ENCODE data around the gene ACYP1.
"Not testable (repeated sequence)": the region's sequence is repeated elsewhere in the genome, so short reads cannot be mapped to it uniquely, and the experiment has no call there.

ACYP1 gene

DNA sequence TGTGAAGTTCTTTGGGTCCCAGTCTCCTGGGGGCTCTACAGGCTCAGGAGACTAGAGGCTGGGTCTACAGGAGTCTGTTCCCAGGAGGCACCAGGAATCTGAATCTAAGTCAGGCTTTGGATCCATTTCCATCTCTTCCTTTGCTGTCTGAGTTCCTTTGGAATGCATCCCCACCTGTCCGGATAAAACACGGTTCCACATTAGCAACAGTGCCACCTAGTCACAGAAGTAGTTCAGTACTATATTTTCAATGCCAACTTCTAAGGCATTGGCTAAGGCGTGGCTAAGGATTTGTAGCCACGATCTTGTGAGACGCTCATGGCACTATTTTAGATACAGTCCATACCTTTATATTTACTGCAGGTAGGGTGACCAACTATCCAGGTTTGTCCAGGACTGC, 20.7 kb upstream of the ACYP1 start:
- no peak for DNase-seq (ENCODE audit: low spot score)
- no peaks in the 10 kb centered on the region for H3K4me1 Mint-ChIP-seq (ENCODE audit: low read depth)
- H3K27me3 Mint-ChIP-seq (ENCODE audit: low read depth), result no peaks in the 10 kb centered on the region
- H3K36me3 Mint-ChIP-seq (ENCODE audit: low read depth), result peaks cover 45% of the 10 kb centered on the region
- H3K9me3 Mint-ChIP-seq, result no peaks in the 10 kb centered on the region
- no peak overlapping the region for H3K27ac Mint-ChIP-seq
- no peak overlapping the region for H3K4me3 Mint-ChIP-seq

DNA sequence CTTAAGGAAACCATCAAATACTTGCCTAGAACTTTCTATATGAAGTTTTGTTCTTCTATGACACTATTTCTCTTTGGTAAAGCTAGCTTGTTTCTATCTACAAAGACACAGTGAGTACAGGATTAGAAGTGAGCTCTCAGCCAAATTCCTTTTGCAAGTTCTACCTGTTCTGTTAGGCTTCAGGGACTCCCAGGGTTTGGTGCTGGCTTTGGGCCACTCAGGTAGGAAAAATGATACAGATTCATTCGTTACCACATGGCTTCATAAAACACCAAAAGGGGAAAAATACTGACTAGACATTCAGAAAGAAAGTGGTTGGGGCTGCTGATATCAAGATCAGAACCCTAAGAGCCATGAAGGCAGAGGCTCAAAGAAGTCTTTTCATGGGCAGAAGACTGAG, 19.4 kb upstream of the ACYP1 start:
- Mint-ChIP-seq H3K9me3 (no peaks in the 10 kb centered on the region), H3K27me3 (ENCODE audit: low read depth) (no peaks in the 10 kb centered on the region), H3K36me3 (ENCODE audit: low read depth) (peaks cover 45% of the 10 kb centered on the region), H3K4me1 (ENCODE audit: low read depth) (no peaks in the 10 kb centered on the region), H3K4me3 (no peak overlapping the region), H3K27ac (no peak overlapping the region)
- no peak for DNase-seq (ENCODE audit: low spot score)

DNA sequence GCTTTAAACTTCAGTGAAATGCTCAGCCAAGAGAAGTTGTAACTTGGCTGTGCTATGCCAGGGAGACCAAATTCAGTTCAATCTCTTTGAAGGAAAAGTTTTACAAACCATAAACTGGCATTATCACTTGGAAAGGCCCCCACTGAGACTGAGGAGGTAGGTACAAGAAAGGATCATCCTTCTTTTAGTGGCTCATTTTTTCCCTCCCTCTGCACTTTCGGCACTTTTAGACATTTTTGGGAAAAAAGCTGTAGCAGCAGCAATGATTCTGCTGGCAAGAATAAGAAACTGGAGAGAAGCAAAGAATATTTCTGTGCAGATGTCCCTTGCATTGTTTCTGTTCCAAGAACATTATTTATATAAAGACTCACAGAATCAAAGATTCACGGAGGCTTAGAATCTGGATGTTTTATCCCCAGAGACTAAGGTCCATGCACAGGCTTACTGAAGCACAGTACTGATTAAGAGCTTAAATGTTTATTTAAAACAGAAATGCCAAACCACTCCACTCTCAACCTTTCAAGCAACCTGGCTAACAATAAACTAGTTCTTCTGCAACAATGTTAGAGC, 17.9 kb upstream of the ACYP1 start:
- no peak for DNase-seq (ENCODE audit: low spot score)
- peaks cover 36% of the 10 kb centered on the region for H3K36me3 Mint-ChIP-seq (ENCODE audit: low read depth)
- no peaks in the 10 kb centered on the region for H3K9me3 Mint-ChIP-seq
- no peak overlapping the region for H3K4me3 Mint-ChIP-seq
- H3K27me3 Mint-ChIP-seq (ENCODE audit: low read depth), result no peaks in the 10 kb centered on the region
- no peak overlapping the region for H3K27ac Mint-ChIP-seq
- H3K4me1 Mint-ChIP-seq (ENCODE audit: low read depth), result no peaks in the 10 kb centered on the region

DNA sequence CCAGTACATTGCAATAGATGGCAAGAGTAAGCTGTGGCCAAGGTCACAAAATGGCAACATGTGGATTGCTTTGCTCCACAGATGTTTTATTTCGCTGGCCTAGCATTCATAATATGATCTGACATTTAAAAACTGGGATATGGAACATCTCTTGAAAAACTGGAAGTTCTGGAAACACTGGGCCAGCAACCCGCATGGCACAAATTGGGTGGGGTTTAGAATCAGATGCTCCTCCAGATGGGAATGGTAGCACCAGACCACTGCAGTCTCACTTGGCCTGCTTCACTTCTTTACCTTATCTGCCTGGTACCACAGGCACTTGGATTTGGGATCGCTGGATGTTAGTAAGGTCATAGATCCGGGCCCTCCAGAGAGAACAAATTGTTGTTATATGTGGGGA, 15.7 kb upstream of the ACYP1 start:
- Mint-ChIP-seq H3K27me3 (ENCODE audit: low read depth) (no peaks in the 10 kb centered on the region), H3K9me3 (no peaks in the 10 kb centered on the region), H3K27ac (no peak overlapping the region), H3K4me1 (ENCODE audit: low read depth) (no peaks in the 10 kb centered on the region), H3K36me3 (ENCODE audit: low read depth) (peaks cover 24% of the 10 kb centered on the region), H3K4me3 (no peak overlapping the region)
- DNase-seq (ENCODE audit: low spot score), result no peak

DNA sequence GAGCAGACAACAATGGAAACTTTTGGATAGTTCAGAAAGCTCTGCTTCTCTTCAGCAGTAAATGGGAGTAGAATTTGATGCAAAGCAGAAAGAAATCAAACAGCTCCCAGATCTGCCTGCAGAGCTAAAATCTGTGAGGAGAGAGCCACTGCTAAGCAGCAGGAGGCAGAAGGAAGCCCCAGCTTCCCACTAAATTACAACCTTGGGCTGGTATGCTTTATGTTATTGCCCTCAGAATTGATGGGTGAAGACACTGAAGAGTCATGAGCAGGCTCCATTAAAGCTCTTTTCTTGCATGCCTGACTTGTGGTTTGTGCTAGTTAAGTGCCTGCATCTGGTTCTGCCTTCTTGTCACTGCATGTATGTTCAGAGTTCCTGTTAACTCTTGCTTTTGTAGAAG, 14.0 kb upstream of the ACYP1 start:
- Mint-ChIP-seq H3K9me3 (no peaks in the 10 kb centered on the region), H3K36me3 (ENCODE audit: low read depth) (peaks cover 10% of the 10 kb centered on the region), H3K4me1 (ENCODE audit: low read depth) (no peaks in the 10 kb centered on the region), H3K4me3 (no peak overlapping the region), H3K27ac (no peak overlapping the region), H3K27me3 (ENCODE audit: low read depth) (no peaks in the 10 kb centered on the region)
- no peak for DNase-seq (ENCODE audit: low spot score)

DNA sequence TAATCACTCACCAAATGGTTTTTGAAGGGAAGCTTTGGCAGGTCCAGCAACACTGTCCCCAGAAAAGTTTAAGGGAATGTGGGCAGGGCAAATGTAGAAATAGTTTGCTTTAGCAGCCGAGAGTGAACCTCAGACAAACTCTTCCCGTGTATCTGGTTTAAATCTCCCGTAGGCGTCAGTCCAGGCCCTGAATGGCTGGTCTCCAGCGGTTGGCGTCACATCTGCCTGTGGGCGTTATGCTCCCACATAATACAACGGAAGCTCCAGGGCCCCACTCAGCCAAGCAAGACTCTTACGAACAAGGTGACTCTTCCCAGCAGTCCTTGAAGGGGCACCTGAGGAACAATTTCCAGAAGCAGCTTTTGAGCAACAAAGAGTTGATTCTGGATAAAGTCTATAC, 6.6 kb upstream of the ACYP1 start:
- Mint-ChIP-seq H3K27me3 (ENCODE audit: low read depth) (peaks cover 4% of the 10 kb centered on the region), H3K4me3 (peak overlapping the region; percentile 16), H3K27ac (no peak overlapping the region), H3K36me3 (ENCODE audit: low read depth) (no peaks in the 10 kb centered on the region), H3K9me3 (no peaks in the 10 kb centered on the region), H3K4me1 (ENCODE audit: low read depth) (peaks cover 4% of the 10 kb centered on the region)
- DNase-seq (ENCODE audit: low spot score), result no peak

DNA sequence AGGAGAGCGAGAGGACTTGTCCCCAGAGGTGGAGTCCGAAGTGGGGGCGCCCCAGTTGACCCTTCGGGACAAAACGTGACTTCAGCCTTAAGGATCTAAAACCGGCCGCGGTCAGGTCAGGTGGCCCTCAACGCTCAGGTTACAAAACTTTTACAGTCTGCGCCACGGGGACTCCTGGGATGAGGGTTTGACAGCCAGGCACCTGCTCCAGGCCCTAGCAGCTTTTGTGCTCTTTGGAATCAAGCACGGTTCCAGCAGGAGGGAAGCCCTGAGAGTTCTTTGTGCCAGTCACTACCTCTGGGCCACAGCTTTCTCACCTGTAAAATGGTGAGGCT, 6.0 kb upstream of the ACYP1 start:
- no peaks in the 10 kb centered on the region for H3K9me3 Mint-ChIP-seq
- H3K4me3 Mint-ChIP-seq, result no peak overlapping the region
- DNase-seq (ENCODE audit: low spot score), result no peak
- peaks cover 7% of the 10 kb centered on the region for H3K4me1 Mint-ChIP-seq (ENCODE audit: low read depth)
- peaks cover 4% of the 10 kb centered on the region for H3K27me3 Mint-ChIP-seq (ENCODE audit: low read depth)
- no peak overlapping the region for H3K27ac Mint-ChIP-seq
- H3K36me3 Mint-ChIP-seq (ENCODE audit: low read depth), result no peaks in the 10 kb centered on the region

DNA sequence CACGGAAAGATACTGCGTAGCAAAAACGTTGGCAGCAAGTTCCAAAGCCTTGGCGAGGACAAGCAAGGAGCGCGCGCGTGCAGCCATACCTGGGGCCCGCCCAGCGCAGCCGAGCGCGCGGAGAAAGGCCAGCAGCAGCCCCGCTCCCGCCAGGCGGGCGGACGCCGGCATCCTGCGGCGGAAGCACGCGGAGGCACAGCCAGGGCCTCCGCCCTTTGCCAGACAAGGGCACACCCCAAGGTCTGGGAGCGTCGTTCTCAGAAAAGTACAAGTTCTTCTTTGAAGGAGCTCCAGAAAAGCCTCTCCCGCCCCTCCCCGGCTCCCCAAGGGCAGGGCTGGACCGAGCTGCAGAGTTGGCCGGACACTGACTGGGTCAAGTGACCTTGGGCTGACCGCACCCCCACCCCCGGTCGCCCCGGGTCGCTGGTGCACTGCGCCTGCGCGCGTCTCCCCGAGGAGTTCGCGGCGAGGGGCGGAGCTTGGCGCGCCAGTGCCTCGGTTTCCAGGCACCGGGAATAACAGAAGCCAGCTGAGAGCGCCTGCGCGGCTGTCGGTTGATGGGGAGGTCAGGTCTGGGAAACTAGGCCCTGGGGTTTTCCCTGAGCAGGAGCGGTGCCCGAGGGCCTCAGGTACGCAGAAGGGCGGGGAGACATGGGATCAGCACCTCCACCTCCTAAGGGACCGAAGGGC, 5.4 kb upstream of the ACYP1 start, which contains the start of gene ZC2HC1C:
ZC2HC1C (plus strand) TSS at position 521 of the 690 bp plus-strand sequence. CDS start 933 bp downstream, outside the sequence.
- H3K4me1 Mint-ChIP-seq (ENCODE audit: low read depth), result peaks cover 9% of the 10 kb centered on the region
- no peaks in the 10 kb centered on the region for H3K9me3 Mint-ChIP-seq
- no peak within 1 kb of the TSS for H3K27ac Mint-ChIP-seq
- DNase-seq (ENCODE audit: low spot score), result peak; percentile 78
- H3K4me3 Mint-ChIP-seq, result peak within 1 kb of the TSS; percentile 16
- no peaks in the 10 kb centered on the region for H3K36me3 Mint-ChIP-seq (ENCODE audit: low read depth)
- H3K27me3 Mint-ChIP-seq (ENCODE audit: low read depth), result peaks cover 4% of the 10 kb centered on the region

DNA sequence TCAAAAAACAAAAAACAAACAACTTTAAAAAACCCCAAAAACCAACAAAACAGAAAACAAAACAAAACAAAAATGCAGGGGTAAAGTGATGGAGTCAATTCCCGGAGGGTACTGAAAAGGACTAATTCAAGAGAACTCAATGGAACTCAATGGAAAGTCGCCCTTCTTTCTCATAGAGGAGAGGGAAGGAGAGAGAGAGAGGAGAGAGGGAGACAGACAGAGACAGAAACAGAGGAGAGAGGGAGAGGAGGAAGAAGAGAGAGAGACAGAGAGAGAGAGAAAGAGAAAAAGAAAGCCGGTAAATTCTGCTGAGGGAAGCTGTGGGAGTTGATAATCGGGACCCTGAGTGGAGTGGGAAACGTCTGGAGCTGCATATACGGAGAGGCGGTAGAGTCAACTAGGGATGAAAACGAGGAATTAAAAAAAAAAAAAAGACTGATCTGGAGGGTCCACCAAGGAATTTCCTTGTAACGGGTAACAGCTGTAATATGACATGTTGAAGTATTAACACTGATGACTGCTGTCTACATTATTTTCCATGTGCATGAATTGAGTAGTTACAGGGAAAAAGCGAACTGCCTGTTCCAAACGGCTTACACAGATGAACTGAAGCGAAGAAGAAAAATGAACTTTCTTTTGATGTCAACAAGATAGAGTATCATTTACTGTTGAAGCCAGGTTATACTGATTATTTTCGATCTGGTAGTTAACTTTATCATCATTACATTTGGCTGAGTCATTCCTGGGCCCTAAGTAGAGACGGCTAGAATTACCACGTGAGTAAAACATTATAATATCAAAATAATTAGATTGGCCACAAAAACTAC, 4.7 kb upstream of the ACYP1 start:
- H3K9me3 Mint-ChIP-seq, result no peaks in the 10 kb centered on the region
- no peak overlapping the region for H3K27ac Mint-ChIP-seq
- peaks cover 4% of the 10 kb centered on the region for H3K27me3 Mint-ChIP-seq (ENCODE audit: low read depth)
- DNase-seq (ENCODE audit: low spot score), result no peak
- peaks cover 14% of the 10 kb centered on the region for H3K4me1 Mint-ChIP-seq (ENCODE audit: low read depth)
- peaks cover 4% of the 10 kb centered on the region for H3K36me3 Mint-ChIP-seq (ENCODE audit: low read depth)
- no peak overlapping the region for H3K4me3 Mint-ChIP-seq

DNA sequence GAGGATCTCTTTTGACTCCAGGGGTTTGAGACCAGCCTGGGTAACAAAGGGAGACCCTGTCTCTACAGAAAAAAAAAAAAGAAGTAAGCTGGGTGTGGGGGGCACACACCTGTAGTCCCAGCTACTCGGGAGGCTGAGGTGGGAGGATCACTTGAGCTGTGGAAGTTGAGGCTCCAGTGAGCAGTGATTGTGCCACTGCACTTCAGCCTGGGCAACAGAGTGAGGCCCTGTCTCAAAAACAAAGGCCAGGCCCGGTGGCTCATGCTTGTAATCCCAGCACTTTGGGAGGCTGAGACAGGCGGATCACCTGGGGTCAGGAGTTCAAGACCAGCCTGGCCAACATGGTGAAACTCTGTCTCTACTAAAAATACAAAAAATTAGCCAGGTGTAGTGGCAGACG, 3.9 kb upstream of the ACYP1 start:
- peaks cover 14% of the 10 kb centered on the region for H3K4me1 Mint-ChIP-seq (ENCODE audit: low read depth)
- H3K27ac Mint-ChIP-seq; H3K4me3 Mint-ChIP-seq; H3K27me3 Mint-ChIP-seq (ENCODE audit: low read depth); H3K9me3 Mint-ChIP-seq; H3K36me3 Mint-ChIP-seq (ENCODE audit: low read depth); DNase-seq (ENCODE audit: low spot score): not testable (repeated sequence)

DNA sequence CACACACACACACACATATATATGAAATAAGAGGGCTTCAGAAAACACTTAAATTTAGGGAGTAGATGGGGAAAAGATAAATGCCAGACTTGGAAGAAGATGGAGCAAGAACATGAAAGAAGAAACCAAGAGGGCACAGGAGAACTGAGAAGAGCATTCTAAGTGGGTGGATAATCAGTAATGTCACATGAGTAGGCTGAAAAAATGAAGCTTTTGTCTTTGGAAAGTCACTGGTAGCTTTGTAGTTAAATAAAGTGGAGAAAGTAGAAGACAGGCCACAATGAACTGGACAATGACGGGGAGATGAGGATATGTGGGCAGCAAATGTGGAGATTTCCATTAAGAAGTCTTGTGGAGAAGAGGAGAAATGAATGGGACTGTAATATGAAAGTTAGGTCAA, 3.4 kb upstream of the ACYP1 start:
- Mint-ChIP-seq H3K27me3 (ENCODE audit: low read depth) (peaks cover 4% of the 10 kb centered on the region), H3K4me3 (no peak overlapping the region), H3K36me3 (ENCODE audit: low read depth) (peaks cover 4% of the 10 kb centered on the region), H3K27ac (no peak overlapping the region), H3K4me1 (ENCODE audit: low read depth) (peaks cover 14% of the 10 kb centered on the region), H3K9me3 (no peaks in the 10 kb centered on the region)
- DNase-seq (ENCODE audit: low spot score), result no peak

DNA sequence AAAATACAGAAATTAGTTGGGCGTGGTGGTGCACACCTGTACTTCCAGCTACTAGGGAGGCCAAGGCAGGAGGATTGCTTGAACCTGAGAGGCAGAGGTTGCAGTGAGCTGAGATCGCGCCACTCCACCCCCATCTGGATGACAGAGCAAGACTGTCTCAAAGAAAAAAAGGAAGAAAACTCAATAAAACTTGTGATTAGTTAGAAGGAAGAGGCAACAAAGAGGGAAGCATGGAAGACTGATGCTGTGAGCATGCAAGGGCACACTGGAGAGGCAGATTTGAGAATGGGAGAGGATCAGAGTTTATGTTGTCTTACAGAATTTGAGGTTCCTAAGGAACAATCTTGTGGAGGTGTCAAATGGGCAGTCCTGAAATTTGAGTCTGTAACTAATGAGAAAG, 2.9 kb upstream of the ACYP1 start:
- Mint-ChIP-seq H3K9me3 (no peaks in the 10 kb centered on the region), H3K27me3 (ENCODE audit: low read depth) (peaks cover 4% of the 10 kb centered on the region), H3K27ac (no peak overlapping the region), H3K4me1 (ENCODE audit: low read depth) (peaks cover 14% of the 10 kb centered on the region), H3K36me3 (ENCODE audit: low read depth) (peaks cover 5% of the 10 kb centered on the region), H3K4me3 (no peak overlapping the region)
- DNase-seq (ENCODE audit: low spot score), result no peak

DNA sequence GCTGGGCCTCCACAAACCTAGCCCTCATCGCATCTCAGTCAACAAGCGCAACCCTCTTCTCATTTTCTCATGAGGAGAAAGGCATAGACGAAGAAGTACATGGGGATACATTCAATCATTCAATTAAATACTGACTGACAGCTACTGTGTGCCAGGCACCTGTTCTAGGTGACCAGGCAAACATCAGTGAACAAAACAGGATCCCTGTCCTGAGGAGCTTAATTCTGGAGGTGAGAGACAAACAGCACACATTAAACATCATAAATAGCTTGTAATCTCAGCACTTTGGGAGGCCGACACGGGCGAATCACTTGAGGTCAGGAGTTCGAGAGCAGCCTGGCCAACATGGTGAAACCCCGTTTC, 362 bp upstream of the ACYP1 start:
- H3K36me3 Mint-ChIP-seq (ENCODE audit: low read depth), result peaks cover 25% of the 10 kb centered on the region
- no peaks in the 10 kb centered on the region for H3K27me3 Mint-ChIP-seq (ENCODE audit: low read depth)
- peak overlapping the region; percentile 98 for H3K27ac Mint-ChIP-seq

DNA sequence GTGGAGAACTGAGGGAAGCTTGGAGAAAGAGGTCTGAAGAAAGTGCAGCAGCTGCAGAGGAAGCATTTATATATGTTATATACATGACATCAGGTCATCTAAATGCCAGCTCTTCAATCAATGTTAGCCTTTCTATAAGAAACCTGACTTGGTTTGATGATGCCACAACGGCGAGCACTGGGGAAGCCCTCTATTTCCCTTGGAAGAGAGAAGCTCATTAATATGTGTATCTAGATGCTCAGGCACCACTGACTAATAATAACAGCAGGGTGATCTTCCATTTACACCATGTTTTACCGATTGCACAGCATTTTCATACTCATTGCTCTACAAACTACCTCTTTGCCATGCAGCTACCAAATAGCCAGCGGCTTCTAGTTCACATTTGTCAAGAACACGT, 811 bp downstream of the ACYP1 start:
- Mint-ChIP-seq H3K4me3 (peak overlapping the region; percentile 100), H3K36me3 (ENCODE audit: low read depth) (peaks cover 31% of the 10 kb centered on the region), H3K4me1 (ENCODE audit: low read depth) (peaks cover 23% of the 10 kb centered on the region), H3K27me3 (ENCODE audit: low read depth) (no peaks in the 10 kb centered on the region), H3K27ac (peak overlapping the region; percentile 98), H3K9me3 (peaks cover 5% of the 10 kb centered on the region)
- no peak for DNase-seq (ENCODE audit: low spot score)

More for the DNA sequence above, 362 bp upstream of the ACYP1 start:
- no peak for DNase-seq (ENCODE audit: low spot score)
- peak overlapping the region; percentile 100 for H3K4me3 Mint-ChIP-seq
- peaks cover 5% of the 10 kb centered on the region for H3K9me3 Mint-ChIP-seq
- H3K4me1 Mint-ChIP-seq (ENCODE audit: low read depth), result peaks cover 23% of the 10 kb centered on the region
